ENCODE data around the gene TAPT1.

DNA sequence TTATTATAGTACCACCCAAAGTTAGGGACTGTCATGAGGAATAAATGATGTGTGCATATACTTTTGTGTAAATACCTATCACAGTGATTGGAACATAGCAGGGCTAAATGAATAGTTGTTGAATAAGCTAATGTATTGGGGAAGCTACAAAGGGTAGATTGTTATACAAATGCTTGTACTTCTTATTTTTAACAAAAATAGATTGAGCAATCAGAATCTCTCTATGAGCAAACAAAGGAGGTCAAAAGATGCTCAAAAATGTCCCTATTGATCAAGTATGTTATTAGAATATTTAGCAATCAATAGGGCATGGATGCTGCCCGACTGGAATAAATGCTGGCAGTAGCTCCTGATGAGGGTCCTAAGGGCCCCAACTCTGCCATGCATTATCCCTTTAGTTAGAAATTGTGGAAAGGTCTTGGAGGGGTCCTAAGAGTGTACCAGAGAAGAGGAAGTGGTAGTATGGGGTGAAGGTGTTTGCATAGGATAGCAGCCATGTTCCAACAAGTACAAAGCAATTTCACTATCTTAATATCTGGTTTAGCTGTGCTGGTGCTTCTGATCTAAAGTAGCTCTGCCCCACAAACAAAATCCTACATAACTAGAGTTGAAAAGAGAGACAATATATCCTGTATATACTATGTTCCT lies 33.1 kb upstream of the TAPT1 start:
- TF ChIP-seq, protein P1, sequence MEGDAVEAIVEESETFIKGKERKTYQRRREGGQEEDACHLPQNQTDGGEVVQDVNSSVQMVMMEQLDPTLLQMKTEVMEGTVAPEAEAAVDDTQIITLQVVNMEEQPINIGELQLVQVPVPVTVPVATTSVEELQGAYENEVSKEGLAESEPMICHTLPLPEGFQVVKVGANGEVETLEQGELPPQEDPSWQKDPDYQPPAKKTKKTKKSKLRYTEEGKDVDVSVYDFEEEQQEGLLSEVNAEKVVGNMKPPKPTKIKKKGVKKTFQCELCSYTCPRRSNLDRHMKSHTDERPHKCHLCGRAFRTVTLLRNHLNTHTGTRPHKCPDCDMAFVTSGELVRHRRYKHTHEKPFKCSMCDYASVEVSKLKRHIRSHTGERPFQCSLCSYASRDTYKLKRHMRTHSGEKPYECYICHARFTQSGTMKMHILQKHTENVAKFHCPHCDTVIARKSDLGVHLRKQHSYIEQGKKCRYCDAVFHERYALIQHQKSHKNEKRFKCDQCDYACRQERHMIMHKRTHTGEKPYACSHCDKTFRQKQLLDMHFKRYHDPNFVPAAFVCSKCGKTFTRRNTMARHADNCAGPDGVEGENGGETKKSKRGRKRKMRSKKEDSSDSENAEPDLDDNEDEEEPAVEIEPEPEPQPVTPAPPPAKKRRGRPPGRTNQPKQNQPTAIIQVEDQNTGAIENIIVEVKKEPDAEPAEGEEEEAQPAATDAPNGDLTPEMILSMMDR (IDR thresholded peaks at IDR 0.05): no peak
- TF ChIP-seq POLR2AphosphoS5 (IDR thresholded peaks at IDR 0.05): no peak
